NCI-H2196 (cell line): Measurements from ENCODE around the gene MAP1B.

Experiments used
- DNase-seq: peaks from one replicate; lab custom pipeline; 2025; ENCODE audit not compliant: unreplicated experiment; lab: John Stamatoyannopoulos, UW

The MAP1B gene

DNA sequence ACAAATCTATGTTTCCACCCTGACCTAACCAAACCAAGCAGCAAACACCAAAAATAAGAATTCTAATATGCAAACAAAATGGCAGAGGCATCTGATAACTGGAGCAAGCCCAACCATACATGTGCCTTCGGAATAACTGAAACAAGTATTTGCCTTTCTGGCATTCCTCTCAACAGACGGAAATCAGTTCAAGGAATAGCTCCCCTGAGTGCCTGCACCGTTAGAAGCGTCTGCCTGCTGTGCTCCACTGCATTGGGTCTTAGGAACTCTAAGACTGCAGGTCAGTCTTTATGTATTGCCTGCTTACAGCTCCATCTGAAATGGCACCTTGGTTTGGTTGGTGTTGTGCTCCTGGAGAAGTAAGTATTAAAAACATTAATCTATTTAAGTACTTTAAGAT, 114.3 kb downstream of the MAP1B start:
- DNase-seq: no peak

DNA sequence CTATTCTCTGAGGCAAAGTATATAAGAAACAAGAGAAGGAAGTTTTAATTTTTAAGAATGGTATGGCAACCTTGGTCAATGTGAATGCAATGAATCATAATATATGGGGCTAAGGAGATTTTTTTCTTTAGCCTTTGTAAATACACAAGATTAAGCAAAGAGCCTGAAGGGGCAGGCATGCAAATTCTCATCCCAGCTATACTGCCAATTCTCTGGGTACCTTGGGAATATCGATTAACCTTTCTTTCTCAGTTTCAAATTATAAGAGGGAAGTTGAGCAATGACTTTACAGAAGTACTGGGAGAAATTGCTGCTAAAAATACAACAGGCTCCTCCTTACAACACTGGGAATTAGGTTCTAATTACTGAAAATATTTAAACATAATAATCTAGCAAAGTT, 115.2 kb downstream of the MAP1B start:
- DNase-seq: no peak

DNA sequence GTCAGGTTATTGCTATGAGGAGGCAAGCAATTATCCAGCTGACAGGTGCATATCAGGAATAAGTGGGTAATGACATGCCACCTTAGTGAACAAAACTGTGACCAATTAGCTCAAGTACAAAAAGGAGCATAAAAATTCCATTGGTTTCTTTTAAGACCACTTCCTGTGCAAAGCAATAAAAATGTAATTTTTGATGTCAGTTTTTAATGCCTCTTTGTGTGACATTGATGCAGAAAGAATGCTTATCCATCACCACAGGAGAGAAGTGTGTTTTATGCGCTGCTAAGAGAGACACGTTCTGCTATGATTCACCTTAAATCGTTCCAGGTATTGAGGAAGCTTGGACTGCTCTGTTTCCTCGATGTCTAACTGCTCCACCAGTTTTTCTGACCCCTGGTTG, 116.1 kb downstream of the MAP1B start:
- DNase-seq: no peak

DNA sequence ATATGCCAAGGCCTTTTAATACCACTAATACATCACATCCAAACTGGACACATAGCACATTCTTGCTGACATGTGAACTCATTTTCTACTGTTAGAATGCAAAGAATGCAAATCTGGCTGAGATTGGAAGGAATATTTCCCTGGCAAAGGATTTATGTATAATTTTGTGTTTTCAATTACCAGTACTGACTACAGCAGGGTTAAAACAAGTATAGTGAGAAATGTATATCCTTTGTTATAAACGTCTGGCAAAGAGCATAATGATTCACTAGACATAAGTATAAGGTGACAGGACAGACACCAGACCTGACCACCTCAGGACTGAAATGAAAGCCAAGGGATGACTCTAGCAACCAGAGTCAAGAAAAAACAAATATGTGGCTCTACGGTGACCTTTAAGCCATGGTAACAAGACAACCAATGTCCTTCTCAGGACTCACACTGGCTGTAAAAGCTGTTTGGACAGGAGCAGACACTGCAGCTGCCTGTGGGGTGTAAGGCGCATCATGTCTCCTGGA, 117.7 kb downstream of the MAP1B start:
- no peak for DNase-seq

DNA sequence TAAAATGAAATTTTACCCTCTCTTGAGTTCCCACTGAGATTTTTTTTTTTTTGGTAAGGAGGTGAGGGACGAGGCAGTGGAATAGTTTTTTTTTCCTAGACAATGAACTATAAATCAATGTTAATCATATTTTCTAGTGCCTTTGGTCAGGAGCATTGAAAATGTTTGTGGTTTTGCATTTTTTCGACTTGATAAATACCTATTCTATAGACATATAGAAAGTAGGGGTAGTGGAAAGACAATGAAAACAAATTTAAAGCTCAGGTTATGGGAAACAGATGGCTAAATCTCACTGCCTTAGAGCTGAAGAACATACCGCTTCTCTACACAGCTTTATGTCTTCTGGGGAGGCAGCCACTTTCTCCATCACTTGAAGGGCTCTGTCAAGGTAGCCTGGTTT, 118.5 kb downstream of the MAP1B start:
- no peak for DNase-seq

DNA sequence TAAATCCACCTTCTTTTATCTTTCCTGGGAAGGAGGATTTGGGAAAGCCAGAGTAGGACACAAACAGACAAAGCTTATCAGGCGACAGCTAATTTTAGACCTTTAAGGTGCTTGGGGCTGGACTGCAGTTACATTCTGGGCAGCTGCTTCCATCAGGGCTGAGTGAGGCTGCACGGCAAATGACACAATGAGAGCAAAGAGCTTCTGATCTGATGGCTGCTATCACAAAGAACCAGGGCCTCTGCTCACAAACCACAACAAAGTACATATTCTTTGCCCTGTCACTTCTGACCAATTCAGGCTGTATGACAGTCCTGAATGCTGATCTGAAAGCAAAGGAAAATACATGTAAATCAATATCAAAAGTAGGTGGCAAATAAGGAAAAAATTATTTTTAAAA, 119.7 kb downstream of the MAP1B start:
- no peak for DNase-seq

DNA sequence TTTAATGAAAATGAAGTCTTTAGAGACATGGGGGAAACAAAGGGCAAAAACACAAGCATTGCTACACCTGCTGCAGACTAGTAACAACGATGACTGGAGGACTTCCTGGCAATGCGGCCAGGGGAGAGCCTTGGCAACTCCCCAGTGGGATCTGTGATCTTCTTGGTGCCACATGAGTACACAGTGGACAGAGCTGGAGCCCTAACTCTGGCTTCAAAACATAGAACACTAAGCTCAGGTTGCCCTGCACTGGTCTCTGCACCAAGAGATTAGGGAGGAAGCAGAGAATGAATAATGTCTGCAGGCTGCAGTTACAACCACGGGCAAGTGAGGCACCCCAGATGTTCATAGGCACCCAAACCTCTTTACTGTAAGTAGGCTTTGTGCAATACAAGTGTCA, 121.7 kb downstream of the MAP1B start:
- DNase-seq: peak; percentile 22

DNA sequence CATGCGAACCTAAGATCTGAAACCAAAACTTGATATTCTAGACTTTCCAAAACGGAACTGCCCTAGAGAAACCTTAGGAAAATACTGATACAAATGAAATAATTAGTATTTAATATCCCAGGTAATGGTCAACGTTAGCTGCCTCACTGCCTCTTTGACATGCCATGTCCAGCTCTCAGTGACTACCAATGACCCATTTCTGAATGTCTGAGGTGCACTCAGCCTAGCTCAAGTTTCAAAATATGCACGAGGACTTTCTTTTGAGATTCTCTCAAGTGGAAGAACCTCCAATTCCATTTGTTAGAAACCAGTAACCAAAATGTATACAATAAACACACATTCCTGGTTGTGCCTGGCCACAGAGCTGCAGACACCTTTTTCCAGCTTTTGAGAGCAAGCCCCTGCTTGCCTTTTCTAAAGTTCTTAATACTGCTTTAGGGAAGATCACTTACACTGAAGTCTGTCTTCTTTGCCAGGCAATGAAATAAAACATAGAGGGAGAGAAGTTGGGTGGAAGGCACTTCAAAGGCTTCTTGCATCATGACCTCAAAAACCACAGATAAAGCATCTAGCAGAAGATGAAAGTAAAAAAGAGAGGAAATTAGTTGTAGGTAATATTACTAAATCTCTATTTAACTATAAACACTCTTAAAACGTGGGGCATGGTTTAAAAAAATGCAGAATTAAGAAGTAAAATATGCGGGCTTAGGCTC, 124.9 kb downstream of the MAP1B start:
- peak; percentile 13 for DNase-seq

DNA sequence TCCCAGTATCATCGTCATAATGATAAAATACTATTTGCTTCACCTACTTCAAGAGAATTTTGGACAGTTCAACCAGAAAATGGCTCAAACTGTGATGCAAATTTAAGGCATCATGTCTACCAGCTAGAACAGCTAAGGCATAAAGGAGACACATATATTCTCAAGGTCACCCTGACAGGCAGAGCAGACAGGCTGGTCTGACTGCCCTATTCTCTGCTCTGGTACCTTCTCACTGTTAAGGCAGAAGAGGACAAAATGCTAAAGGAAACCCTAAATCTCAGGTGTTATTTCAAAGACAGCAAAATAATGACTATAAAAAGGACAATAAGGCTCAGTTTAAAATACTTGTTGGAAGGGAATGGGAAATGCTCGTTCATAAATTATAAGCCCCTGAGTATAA, 125.6 kb downstream of the MAP1B start:
- DNase-seq: no peak

DNA sequence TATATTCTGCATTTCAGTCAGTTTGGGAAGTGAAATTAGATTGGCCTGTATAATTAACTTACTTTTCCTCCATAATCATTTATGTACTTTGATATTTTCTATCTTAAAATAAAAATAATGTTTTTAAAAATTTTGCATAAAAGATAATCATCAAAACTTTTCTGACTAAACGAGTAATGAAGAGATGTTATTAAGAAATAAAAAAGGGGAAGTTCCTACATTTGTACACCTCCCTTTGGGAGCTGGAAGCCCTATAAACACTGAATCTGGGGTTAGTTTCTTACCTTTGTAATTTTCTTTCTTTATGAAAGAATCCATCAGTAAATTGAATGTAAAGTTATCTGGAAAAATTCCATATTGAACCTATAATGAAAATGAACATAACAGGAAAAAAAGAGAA, 126.6 kb downstream of the MAP1B start:
- DNase-seq: no peak

DNA sequence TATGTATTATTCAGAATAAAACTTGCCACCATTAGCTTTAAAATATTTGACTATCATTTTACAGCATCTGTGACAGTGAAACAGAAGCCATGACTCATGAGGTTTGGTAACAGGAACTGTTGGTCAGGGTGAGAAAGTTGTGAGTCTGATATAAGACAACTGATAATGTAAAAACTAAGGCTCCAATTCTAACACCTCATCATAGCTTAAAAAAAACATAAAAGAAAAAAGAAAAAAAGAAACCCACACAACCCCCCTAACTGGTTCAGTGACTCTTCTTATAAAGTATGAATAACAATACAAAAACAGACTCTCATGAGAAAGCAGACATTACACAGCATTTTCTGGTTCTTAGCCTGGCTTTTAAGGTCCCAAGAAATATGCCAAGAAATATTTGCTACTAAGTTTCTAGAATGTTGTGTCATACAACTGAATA, 127.0 kb downstream of the MAP1B start:
- no peak for DNase-seq

DNA sequence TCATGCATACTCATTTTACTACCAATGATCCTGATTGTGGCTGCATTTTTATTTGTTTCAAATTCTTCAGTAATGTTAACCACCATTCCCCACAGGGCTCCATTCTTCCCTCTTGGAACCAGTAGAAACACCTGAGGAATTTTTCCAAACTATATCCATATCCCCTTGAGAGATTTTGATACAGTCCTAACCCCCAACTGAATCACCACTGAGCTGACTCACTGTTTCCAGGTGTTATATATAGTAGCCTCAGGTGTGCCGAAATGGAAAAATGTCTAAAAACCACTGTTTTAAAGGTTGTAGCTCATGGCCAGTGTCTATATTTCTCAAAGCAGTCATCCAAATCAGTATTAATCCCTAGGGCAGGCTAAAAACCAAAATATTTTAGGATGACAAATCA, 127.6 kb downstream of the MAP1B start:
- DNase-seq: no peak

DNA sequence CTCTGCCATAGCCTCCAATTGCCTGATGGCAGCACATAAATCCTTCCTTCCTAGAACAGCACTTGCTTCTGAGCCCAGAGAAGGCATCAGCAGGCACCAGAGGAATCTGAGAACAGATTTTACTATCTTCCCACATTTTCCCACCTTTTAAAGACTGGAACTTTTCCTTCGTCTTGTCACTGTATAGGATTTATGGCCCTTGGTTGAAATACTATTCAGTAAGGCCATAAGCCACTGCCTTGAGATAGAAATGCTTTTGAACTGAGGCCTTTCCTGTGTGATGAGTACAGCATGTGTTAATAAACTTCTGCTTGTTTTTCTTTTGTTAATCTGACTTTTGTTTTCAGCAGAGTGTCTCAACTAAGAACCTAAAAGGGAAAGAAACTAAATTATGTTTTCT, 128.4 kb downstream of the MAP1B start:
- DNase-seq: no peak

DNA sequence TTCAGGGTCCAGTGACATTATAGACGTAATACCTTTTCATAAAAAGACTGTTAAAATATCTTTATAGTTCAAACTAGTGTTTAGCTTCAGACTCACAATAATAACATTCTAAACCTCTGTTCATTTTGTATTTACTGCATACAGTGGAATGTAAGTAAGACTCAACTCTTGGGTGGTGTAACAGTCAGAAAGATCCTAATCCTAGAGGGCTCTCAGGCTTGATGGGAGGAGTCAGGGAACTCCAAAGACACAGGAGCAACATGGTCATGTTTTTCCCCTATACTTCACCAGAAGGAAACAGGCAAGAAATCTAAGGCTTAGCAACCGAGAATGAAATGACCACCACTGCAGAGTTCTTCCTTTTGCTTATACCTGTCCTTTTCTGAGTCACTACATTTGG, 130.1 kb downstream of the MAP1B start:
- no peak for DNase-seq

DNA sequence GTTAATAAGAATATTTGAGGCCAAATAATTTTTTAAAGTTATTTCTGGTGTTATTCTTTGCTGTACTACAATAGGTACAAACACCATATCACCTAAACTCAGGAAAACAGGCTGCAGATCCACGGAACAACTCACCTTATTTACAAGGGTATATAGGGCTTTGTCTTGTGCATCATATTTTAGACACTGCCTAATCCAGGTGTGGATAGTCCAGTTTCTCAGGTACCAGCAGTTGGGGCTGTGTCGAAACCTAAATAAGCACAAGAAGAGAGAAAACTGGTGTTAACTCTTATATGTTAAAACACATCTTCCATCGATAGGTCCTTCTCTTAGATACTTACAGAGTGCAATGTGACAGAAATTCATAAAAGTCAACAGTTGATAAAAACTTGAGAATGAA, 130.6 kb downstream of the MAP1B start:
- no peak for DNase-seq

DNA sequence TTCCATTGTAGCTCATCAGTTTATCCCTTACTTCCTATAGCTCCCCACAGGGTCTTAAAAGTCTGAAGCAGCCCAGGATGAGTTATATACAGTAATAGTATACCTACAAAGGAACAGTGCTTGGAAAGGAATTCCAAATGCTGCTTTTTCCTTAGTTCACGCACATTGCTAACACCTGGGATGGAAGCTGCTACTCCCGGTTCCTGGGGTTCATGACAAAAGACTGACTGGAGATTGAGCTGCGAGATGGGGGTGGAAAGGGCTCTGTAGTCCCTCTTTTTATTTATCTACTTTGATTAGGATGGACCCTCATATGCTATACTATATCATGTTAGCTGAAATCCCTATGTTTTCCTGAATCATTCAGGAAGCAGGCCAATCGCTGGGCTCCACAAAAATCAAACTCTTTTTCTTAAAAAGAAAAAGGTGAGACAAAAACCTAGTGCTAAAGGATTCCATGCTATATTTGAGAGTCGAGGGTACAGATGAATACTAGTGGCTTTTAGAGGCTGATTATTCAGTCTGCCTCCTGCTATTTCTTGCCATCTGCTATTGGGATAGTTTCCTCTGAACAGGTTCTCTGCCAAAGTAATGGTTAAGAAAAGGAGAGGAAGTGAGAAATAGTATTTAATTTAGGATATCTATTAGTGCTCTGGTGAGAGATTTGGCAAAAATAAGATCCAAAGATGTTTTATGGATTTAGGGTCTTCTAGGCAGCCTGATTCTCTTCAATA, 131.6 kb downstream of the MAP1B start:
- DNase-seq: no peak

DNA sequence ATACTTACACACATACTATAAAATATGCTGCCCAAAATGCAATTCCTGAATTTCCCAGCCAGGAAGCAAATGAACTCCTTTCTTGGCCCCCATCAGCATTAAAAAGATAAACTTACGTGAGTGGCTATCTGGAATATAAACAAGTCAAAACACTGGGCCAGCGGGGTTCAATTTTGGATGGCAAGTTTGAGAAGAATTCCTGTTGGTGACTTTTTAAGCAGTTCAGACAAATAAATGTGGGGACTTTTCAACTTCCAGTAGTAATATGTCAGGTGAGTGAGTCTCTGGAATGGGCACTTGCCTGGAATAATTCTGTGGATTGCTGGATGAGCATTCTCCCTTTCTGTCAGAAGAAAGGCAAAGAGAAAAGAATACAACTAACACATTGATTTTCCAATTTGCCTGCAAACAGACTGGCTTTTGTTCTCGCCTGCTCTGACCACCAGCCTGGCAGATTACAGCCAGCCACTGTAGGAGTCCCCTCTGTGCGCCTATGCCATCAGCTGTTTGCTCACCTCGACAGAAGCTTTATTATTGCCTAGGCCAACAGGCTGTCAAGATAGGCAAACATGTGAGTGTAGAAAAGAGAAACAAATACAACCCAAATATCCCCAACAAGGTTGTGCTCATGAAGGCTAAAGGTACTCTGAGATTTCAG, 134.2 kb downstream of the MAP1B start:
- DNase-seq: no peak

DNA sequence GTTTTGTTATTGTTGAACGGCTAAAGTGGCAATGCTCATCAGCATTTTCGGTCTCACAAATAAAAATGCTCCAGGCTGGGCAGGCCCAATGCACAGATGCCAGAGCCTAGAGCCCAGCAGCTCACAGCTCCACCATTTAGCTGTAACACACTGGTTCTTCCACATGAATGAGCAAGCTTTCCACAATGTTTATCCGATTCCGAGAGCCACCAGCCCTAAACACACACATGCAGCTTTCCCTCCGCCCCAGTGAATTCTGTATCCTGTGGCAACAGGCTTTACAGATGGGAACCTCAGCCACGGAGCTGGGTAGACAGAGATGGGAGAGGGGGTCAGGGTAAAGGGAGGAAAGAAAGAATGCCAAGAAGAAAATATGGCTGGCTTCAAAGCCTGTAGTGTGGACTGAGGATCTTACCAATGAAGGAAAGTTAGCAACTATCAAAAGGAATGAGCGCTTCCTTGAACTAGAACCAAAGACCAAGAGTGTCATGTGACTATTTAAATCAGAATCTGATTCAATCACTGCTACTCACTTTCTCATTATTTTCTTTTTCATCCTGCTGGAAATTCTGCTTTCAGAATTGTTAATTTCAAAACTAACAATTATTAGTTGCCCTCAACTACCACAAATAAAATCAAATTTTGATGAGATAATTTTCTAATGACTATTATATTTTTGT, 135.7 kb downstream of the MAP1B start:
- no peak for DNase-seq

DNA sequence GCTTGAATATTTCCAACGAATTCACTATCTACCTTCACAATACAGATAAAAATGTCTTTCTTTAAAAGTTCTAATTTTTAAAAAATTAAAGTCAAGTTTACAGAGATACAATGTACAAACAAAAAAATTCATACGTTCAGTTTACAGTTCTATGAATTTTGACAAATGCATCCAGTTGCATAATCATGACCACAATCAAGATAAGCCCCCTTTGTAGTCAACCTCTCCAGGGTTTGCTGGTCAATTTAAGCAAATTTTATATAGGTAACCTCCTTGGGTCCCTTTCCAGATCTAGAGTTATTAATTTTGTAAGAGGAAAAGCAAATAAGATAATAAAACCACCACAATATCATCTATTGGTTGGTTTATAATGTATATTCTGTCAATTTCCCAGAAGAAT, 136.4 kb downstream of the MAP1B start:
- no peak for DNase-seq

DNA sequence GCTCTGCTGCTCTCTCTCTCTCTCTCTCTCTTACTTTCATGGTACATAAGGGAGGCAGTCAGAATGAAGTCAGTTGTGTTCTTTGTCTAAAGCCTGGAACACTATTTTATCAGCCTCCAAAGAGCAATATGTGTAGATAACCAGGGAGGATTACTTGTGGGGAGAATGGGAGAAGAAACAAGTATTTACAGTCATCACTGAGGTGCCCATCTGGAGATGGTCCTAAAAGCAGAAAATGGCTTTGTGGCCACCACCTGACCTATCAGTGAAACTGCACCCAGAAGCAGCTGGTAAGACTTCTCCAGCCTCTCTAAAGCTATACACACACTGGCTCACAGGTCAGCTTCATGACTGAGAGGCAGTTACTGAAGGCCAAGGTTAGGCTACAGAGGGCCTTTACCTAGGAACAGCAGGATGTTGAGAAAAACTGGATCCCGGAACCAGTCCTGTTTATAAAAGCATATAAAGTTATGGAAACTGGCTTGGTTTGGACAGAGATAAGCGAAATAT, 137.6 kb downstream of the MAP1B start:
- peak; percentile 52 for DNase-seq

DNA sequence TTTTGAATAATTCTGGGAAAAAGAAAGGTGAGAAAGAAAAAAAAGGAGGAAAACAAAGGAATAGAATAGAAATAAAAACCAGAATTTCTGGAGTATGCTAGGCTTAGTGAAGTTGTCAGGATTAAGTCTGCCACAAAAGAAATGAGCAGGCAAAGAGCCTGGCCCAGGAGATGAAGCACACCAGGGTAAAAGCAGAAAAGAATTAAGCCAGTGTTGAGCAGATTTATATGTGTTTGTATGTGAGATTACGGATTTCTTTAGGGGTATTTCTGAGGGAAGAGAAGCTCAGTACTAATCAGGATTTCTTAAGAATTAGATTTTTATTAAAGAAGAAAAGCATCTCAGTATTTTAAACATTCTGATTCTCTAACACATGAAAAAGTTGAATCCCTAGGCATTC, 138.3 kb downstream of the MAP1B start:
- DNase-seq: no peak
